Stimulated activated CD8-positive, alpha-beta memory T cell treated with anti-CD3 and anti-CD28 coated beads, Interleukin-12 subunit alpha, Interleukin-12 subunit beta, amount 100 ng/mL, for 4 hours (primary cell): Measurements from ENCODE around the gene KDM4D.
"Not testable (repeated sequence)": the region's sequence is repeated elsewhere in the genome, so short reads cannot be mapped to it uniquely, and the experiment has no call there.

ENCODE experiments used
- DNase-seq: peaks from one replicate; pipeline ENCODE4 v3.0.0-alpha.2; 2020; ENCODE audit warnings: low read depth

KDM4D gene

GRCh38 chr11:94973099-94973968 is at the start of gene KDM4D, which contains the start of gene CWC15:
TSS of gene KDM4D (plus strand) at chr11:94973709. CDS start at chr11:94997373, 23,664 bp downstream.
TSS of gene CWC15 (minus strand) at chr11:94973556. CDS start at chr11:94972185, 1,371 bp downstream.
- peak; percentile 91 for DNase-seq

- no peak for DNase-seq
Observed at GRCh38 chr11:94924171-94924572, 49.3 kb upstream of the KDM4D start.

- DNase-seq = no peak
Observed at GRCh38 chr11:94924612-94925011, 48.9 kb upstream of the KDM4D start.

GRCh38 chr11:94925422-94926270 is 47.9 kb upstream of the KDM4D start:
- DNase-seq = no peak

- DNase-seq = no peak
Observed at GRCh38 chr11:94926271-94926625, 47.3 kb upstream of the KDM4D start.

- DNase-seq = no peak
Observed at GRCh38 chr11:94926698-94927237, 46.7 kb upstream of the KDM4D start.

GRCh38 chr11:94928117-94928990 is 45.2 kb upstream of the KDM4D start:
- no peak for DNase-seq

- not testable (repeated sequence) for DNase-seq
Observed at GRCh38 chr11:94932072-94932471, 41.4 kb upstream of the KDM4D start.

GRCh38 chr11:94932503-94932902 is 41.0 kb upstream of the KDM4D start:
- no peak for DNase-seq

GRCh38 chr11:94933223-94934130 is 40.0 kb upstream of the KDM4D start:
- DNase-seq = no peak

GRCh38 chr11:94934362-94934761 is 39.1 kb upstream of the KDM4D start:
- no peak for DNase-seq

- DNase-seq = no peak
Observed at GRCh38 chr11:94934846-94935245, 38.7 kb upstream of the KDM4D start.

GRCh38 chr11:94938095-94939055 is 35.1 kb upstream of the KDM4D start:
- DNase-seq = no peak

GRCh38 chr11:94939346-94939745 is 34.2 kb upstream of the KDM4D start:
- DNase-seq = no peak

GRCh38 chr11:94941131-94941530 is 32.4 kb upstream of the KDM4D start:
- DNase-seq = no peak

GRCh38 chr11:94946812-94947211 is 26.7 kb upstream of the KDM4D start:
- DNase-seq = no peak

GRCh38 chr11:94948070-94948617 is 25.4 kb upstream of the KDM4D start:
- DNase-seq = no peak

GRCh38 chr11:94954753-94955152 is 18.8 kb upstream of the KDM4D start:
- DNase-seq = no peak

GRCh38 chr11:94956963-94957362 is 16.5 kb upstream of the KDM4D start:
- no peak for DNase-seq
